Neutrophil (primary cell): ENCODE measurements around the gene CMTM2.

Experiments used
- H3K27ac ChIP-seq: fragments of 200-600 bp; sonication (generic); 2 replicates; pipeline ENCODE4 v1.5.1; 2016; ENCODE audit warnings: mild to moderate bottlenecking, moderate library complexity
- H3K27me3 ChIP-seq: fragments of 200-600 bp; sonication (generic); 2 replicates; pipeline ENCODE4 v1.6.0; 2016; ENCODE audit warnings: mild to moderate bottlenecking
- H3K36me3 ChIP-seq: fragments of 200-600 bp; sonication (generic); 2 replicates; pipeline ENCODE4 v1.5.1; 2017
- H3K4me1 ChIP-seq, 2 experiments: fragments of 200-600 bp in 1 of 2; sonication (generic) in 1 of 2; 1 replicate in 1 of 2; 2 replicates in 1 of 2; pipeline versions ENCODE4 v1.5.1 to v1.6.1; 2013 to 2016; ENCODE audit warnings: low read depth in 1 of 2, low read length in 1 of 2, mild to moderate bottlenecking in 1 of 2, moderate library complexity in 1 of 2; ENCODE audit not compliant: control insufficient read depth in 1 of 2, insufficient read depth in 1 of 2
- H3K4me3 ChIP-seq, 2 experiments: fragments of 200-600 bp in 1 of 2; sonication (generic) in 1 of 2; 1 replicate in 1 of 2; 2 replicates in 1 of 2; pipeline ENCODE4 v1.5.1; 2013 to 2016; ENCODE audit warnings: low read depth in 1 of 2, low read length in 1 of 2, mild to moderate bottlenecking in 1 of 2, moderate library complexity in 1 of 2
- H3K9me3 ChIP-seq: fragments of 200-600 bp; sonication (generic); 2 replicates; pipeline ENCODE4 v1.5.1; 2016
- CTCF ChIP-seq: fragments of 200-600 bp; sonication (generic); IDR thresholded peaks from 2 replicates; pipeline ENCODE4 v1.5.1; 2016; ENCODE audit warnings: antibody characterized with exemption

Gene CMTM2

DNA sequence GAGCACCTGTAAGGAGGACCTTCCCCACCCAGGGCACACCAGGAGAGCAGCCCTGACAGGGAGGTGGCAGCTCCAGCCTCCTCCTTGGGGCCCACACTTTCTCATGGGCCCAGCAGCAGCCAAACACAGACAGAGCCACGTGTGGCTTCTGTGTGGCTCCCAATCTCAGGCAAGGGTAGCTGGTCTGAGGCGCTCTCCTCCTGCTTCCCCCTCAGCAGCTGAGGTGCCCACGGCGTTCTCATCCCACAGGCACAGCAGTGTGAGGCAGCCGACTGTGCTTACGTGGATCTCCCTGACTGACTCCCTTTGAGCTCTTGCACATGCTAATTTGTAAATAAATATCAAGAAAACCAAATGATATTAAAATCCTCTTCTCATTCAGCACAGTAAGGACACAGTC lies 56.1 kb downstream of the CMTM2 start:
- no peaks in the 10 kb centered on the region for H3K27me3 ChIP-seq
- no peak overlapping the region for H3K27ac ChIP-seq
- H3K4me1 ChIP-seq, result no peaks in the 10 kb centered on the region
- no peak for TF ChIP-seq CTCF
- H3K4me3 ChIP-seq, result no peak overlapping the region
- H3K36me3 ChIP-seq, result peaks cover 14% of the 10 kb centered on the region
- no peaks in the 10 kb centered on the region for H3K9me3 ChIP-seq

DNA sequence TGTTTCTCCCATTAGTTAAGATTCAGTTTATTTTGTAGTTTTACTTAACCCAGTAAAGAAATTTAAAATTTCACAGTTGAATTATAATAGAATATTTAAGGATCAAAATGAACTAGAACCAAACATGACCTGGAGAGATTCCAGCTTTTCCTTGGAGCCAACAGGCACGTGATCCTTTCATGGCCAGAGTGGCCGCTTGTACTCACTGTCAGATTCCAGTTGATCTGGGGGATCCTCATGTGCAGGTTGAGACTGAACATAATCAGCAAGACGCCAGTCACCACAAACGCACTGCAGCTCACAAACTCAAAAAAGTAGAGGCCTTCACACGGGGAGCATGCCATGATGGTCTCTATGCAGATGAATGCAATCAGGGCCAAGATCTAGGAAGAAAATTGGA lies 56.9 kb downstream of the CMTM2 start:
- Histone ChIP-seq H3K4me1 (no peaks in the 10 kb centered on the region), H3K4me3 (no peak overlapping the region), H3K27me3 (no peaks in the 10 kb centered on the region), H3K27ac (no peak overlapping the region), H3K9me3 (no peaks in the 10 kb centered on the region), H3K36me3 (peaks cover 14% of the 10 kb centered on the region)
- TF ChIP-seq CTCF, result no peak

GRCh38 chr16:66637806-66638205 lies 58.5 kb downstream of the CMTM2 start:
- peaks cover 14% of the 10 kb centered on the region for H3K36me3 ChIP-seq
- no peak overlapping the region for H3K4me3 ChIP-seq
- no peaks in the 10 kb centered on the region for H3K9me3 ChIP-seq
- TF ChIP-seq CTCF, result no peak
- H3K27me3 ChIP-seq, result no peaks in the 10 kb centered on the region
- no peaks in the 10 kb centered on the region for H3K4me1 ChIP-seq
- H3K27ac ChIP-seq, result no peak overlapping the region
